Measurements from ENCODE around the gene ATXN1. TPM values are rescaled to one million over a fixed set of nuclear protein-coding genes. Genes with fewer than 3 reads are reported as not detected.

The ATXN1 gene
- polyA plus RNA-seq, 1 donor (not counting 4 experiments of a cell fraction or from before 2014, with no cell fraction given): 9.7 TPM

DNA sequence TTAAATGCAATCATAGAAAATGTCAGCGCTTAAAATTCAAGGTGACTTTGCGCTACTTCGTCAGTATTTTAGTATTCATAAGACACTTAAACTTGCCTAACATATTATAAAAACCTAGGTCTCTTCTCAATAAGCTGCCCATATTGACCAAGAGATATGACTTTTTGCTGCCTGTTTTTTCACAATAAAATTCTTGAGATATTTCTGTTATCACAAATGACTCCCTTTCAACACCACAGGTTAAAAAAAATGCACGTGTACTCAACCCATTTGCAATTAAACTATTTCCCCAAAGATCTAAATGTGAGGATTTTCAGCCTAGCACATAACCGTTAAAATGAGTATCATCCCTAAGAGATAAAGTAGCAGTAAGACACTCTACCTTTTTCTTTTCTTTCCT, 10.7 kb downstream of the ATXN1 start:
- dilution Hi-C loops (cut with MboI; ENCODE audit: extremely low pct_ligation_motif_present, low sequenced_read_pairs): no loop called here
- Histone ChIP-seq H2AFZ (ENCODE audit: control insufficient read depth, low read length) (no peak overlapping the region), H3K79me2 (ENCODE audit: control insufficient read depth, insufficient read depth, low read length) (peaks cover 43% of the 10 kb centered on the region), H3K4me1 (ENCODE audit: control insufficient read depth, extremely low read depth, insufficient read depth, low read length) (peaks cover 45% of the 10 kb centered on the region), H3K4me3 (ENCODE audit: control insufficient read depth in 2 of 3, extremely low read depth in 1 of 3, insufficient read depth in 2 of 3, low read depth in 1 of 3, low read length in 3 of 3) (no peak overlapping the region), H3K4me2 (ENCODE audit: control insufficient read depth, extremely low read depth, insufficient read depth, low read depth, low read length) (no peak overlapping the region), H3K9ac (ENCODE audit: control insufficient read depth, extremely low read depth, insufficient read depth, low read length) (no peak overlapping the region), H3K36me3 (ENCODE audit: control insufficient read depth in 2 of 2, extremely low read depth in 1 of 2, insufficient read depth in 2 of 2, low read length in 2 of 2) (peaks cover 2 to 5% of the 10 kb centered on the region in 2 experiments), H3K27me3 (ENCODE audit: control insufficient read depth, extremely low read depth, insufficient read depth, low read length) (no peaks in the 10 kb centered on the region), H3K9me3 (ENCODE audit: control insufficient read depth, low read depth, low read length) (no peaks in the 10 kb centered on the region), H4K20me1 (ENCODE audit: control insufficient read depth, extremely low read depth, insufficient read depth, low read length) (no peaks in the 10 kb centered on the region), H3K9me1 (ENCODE audit: control insufficient read depth, extremely low read depth, insufficient read depth, low read length) (no peaks in the 10 kb centered on the region), H3K27ac (ENCODE audit: control insufficient read depth, insufficient read depth, low read length) (no peak overlapping the region)
- DNase-seq (ENCODE audit: low read depth, low spot score) (no peak), FAIRE-seq (no peak)
- TF ChIP-seq, protein P1, sequence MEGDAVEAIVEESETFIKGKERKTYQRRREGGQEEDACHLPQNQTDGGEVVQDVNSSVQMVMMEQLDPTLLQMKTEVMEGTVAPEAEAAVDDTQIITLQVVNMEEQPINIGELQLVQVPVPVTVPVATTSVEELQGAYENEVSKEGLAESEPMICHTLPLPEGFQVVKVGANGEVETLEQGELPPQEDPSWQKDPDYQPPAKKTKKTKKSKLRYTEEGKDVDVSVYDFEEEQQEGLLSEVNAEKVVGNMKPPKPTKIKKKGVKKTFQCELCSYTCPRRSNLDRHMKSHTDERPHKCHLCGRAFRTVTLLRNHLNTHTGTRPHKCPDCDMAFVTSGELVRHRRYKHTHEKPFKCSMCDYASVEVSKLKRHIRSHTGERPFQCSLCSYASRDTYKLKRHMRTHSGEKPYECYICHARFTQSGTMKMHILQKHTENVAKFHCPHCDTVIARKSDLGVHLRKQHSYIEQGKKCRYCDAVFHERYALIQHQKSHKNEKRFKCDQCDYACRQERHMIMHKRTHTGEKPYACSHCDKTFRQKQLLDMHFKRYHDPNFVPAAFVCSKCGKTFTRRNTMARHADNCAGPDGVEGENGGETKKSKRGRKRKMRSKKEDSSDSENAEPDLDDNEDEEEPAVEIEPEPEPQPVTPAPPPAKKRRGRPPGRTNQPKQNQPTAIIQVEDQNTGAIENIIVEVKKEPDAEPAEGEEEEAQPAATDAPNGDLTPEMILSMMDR (optimal IDR thresholded peaks at IDR 0.05 in 1 of 3, IDR thresholded peaks at IDR 0.05 in 1 of 3, conservative IDR thresholded peaks at IDR 0.05 in 1 of 3; ENCODE audit: extremely low read depth in 1 of 3, insufficient read depth in 2 of 3, low read length in 3 of 3): no peak
- no peak for TF ChIP-seq EZH2 (IDR thresholded peaks at IDR 0.05; ENCODE audit: low read length)

DNA sequence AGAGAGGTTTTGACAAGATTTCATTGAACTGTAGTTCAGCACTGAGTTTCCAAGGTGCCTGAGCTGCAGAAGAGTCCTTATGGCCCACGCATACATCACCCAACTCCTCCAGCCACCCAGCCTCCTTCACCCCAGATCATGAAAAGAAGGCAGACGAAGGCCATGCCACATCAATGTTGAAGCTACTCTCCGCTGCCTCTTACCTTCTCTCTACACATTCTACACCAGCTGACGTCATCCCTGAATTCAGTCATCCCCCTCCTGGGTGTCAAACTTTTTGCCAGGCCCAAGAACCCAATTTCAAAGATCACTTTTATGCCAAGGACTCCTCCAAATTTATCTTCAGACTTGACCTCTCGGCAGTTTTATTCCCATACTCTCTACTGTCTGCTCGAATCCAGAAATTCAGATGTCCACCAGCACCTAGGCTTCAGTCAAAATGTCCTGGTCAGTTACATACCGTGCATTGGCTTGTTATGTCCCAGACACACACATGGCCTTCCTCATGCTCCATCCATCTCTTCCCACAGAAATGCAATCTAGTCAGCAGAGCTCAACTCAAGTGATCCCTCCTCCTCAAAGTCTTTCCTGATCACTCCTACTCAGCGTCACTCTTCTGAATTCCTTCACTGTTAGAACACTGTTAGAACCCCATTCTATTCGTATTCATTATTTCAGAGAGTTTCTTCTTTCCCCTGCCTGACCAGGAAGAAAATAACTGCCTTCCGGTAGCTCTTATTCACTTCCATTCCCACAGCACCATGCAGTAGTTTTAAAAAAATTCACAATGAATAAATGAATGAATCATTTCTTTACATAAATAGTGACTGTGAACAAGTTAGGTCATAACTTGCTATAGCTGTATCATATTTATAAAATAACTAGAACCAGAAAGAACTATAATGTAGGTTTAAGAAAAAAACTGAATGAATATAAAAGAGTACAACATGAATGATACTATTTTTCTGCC, 11.5 kb downstream of the ATXN1 start:
- FAIRE-seq: no peak
- Histone ChIP-seq H3K27ac (ENCODE audit: control insufficient read depth, insufficient read depth, low read length) (no peak overlapping the region), H3K4me2 (ENCODE audit: control insufficient read depth, extremely low read depth, insufficient read depth, low read depth, low read length) (no peak overlapping the region)

More for the DNA sequence above, 11.5 kb downstream of the ATXN1 start:
- no peak overlapping the region for H2AFZ ChIP-seq (ENCODE audit: control insufficient read depth, low read length)
- no peaks in the 10 kb centered on the region for H3K27me3 ChIP-seq (ENCODE audit: control insufficient read depth, extremely low read depth, insufficient read depth, low read length)
- peaks cover 2 to 5% of the 10 kb centered on the region in 2 experiments for H3K36me3 ChIP-seq (ENCODE audit: control insufficient read depth in 2 of 2, extremely low read depth in 1 of 2, insufficient read depth in 2 of 2, low read length in 2 of 2)
- no peaks in the 10 kb centered on the region for H3K9me1 ChIP-seq (ENCODE audit: control insufficient read depth, extremely low read depth, insufficient read depth, low read length)
- H4K20me1 ChIP-seq (ENCODE audit: control insufficient read depth, extremely low read depth, insufficient read depth, low read length): no peaks in the 10 kb centered on the region
- H3K4me1 ChIP-seq (ENCODE audit: control insufficient read depth, extremely low read depth, insufficient read depth, low read length): peaks cover 42% of the 10 kb centered on the region
- peaks cover 38% of the 10 kb centered on the region for H3K79me2 ChIP-seq (ENCODE audit: control insufficient read depth, insufficient read depth, low read length)
- H3K9me3 ChIP-seq (ENCODE audit: control insufficient read depth, low read depth, low read length): no peaks in the 10 kb centered on the region
- H3K9ac ChIP-seq (ENCODE audit: control insufficient read depth, extremely low read depth, insufficient read depth, low read length): no peak overlapping the region
- no peak overlapping the region for H3K4me3 ChIP-seq (ENCODE audit: control insufficient read depth in 2 of 3, extremely low read depth in 1 of 3, insufficient read depth in 2 of 3, low read depth in 1 of 3, low read length in 3 of 3)
- DNase-seq (ENCODE audit: low read depth, low spot score): no peak
- dilution Hi-C loops (cut with MboI; ENCODE audit: extremely low pct_ligation_motif_present, low sequenced_read_pairs): no loop called here
- TF ChIP-seq, protein P1 (optimal IDR thresholded peaks at IDR 0.05 in 1 of 3, IDR thresholded peaks at IDR 0.05 in 1 of 3, conservative IDR thresholded peaks at IDR 0.05 in 1 of 3; ENCODE audit: extremely low read depth in 1 of 3, insufficient read depth in 2 of 3, low read length in 3 of 3): no peak
- TF ChIP-seq EZH2 (IDR thresholded peaks at IDR 0.05; ENCODE audit: low read length): no peak

All from keratinocyte (primary cell).